ENCODE measurements around the gene BEND2. TPM values are rescaled to one million over a fixed set of nuclear protein-coding genes. Genes with fewer than 3 reads are reported as not detected.

Gene BEND2
- total and polyA plus RNA-seq, 2 experiments from 2014 or later: not detected

DNA sequence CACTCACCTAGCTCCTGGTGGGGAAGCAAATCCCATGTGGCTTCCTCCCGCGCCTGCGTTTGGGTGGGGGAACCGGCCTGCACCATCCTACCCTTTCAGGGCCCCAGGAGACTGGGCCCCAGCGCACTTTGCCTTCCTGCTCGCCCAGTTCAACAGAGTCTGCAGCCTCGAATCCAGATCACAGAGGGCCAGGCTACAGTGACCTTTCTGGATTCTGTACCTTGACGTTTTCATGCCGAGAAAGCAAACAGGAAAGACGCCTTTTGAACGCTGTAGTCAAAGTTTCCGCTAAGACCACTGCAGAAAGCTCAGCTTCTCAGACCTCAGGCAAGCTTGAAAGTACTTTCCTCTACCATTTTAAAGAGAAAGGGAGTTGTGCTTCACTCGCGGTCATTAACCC is 7.4 kb upstream of the BEND2 start:
- no peak for DNase-seq (ENCODE audit: low spot score)
- WGBS (ENCODE audit: low lambda C conversion rate, missing lambda C conversion rate): 86% methylated on average over 14 of the region's 14 CpGs
- Histone ChIP-seq H3K9me3 (ENCODE audit: low read depth) (no peaks in the 10 kb centered on the region), H2AFZ (no peak overlapping the region), H4K20me1 (ENCODE audit: insufficient read depth, poor library complexity, severe bottlenecking) (no peaks in the 10 kb centered on the region), H3K36me3 (replicated peaks; ENCODE audit: insufficient read depth, low read depth) (no peaks in the 10 kb centered on the region), H3K4me1 (ENCODE audit: insufficient read depth) (no peaks in the 10 kb centered on the region), H3K27me3 (no peaks in the 10 kb centered on the region), H3K79me2 (no peaks in the 10 kb centered on the region), H3K4me3 (no peak overlapping the region), H3K27ac (no peak overlapping the region), H3K9me2 (replicated peaks; ENCODE audit: insufficient read depth) (no peaks in the 10 kb centered on the region), H3K4me2 (no peak overlapping the region)
- TF ChIP-seq, protein P1, sequence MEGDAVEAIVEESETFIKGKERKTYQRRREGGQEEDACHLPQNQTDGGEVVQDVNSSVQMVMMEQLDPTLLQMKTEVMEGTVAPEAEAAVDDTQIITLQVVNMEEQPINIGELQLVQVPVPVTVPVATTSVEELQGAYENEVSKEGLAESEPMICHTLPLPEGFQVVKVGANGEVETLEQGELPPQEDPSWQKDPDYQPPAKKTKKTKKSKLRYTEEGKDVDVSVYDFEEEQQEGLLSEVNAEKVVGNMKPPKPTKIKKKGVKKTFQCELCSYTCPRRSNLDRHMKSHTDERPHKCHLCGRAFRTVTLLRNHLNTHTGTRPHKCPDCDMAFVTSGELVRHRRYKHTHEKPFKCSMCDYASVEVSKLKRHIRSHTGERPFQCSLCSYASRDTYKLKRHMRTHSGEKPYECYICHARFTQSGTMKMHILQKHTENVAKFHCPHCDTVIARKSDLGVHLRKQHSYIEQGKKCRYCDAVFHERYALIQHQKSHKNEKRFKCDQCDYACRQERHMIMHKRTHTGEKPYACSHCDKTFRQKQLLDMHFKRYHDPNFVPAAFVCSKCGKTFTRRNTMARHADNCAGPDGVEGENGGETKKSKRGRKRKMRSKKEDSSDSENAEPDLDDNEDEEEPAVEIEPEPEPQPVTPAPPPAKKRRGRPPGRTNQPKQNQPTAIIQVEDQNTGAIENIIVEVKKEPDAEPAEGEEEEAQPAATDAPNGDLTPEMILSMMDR (IDR thresholded peaks at IDR 0.05; ENCODE audit: poor library complexity): no peak
- no peak for TF ChIP-seq EZH2phosphoT487 (IDR thresholded peaks at IDR 0.05; ENCODE audit: low read depth, severe bottlenecking, unreplicated experiment)
- no peak for TF ChIP-seq EZH2 (IDR thresholded peaks at IDR 0.05; ENCODE audit: borderline replicate concordance)

DNA sequence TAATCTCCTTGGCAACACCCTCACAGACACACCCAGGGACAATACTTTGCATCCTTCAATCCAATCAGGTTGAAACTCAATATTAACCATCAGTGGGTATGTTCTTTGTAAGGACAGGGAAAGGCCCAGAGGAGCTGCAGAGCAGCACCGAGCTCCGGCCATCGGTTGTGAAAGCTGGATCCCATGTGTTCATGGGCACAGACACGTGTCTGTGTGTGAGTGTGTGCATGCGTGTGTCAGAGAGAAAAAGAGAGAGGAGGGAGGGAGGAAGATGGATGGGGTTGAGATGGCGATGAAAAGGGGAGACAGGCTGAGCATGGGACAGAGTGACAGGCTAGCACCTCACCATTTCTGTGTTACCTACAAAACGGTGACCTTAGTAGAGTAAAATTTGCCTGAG is 6.8 kb upstream of the BEND2 start:
- no peak for DNase-seq (ENCODE audit: low spot score)
- H3K4me2 ChIP-seq: no peak overlapping the region
- TF ChIP-seq, protein P1 (IDR thresholded peaks at IDR 0.05; ENCODE audit: poor library complexity): no peak
- TF ChIP-seq EZH2 (IDR thresholded peaks at IDR 0.05; ENCODE audit: borderline replicate concordance) (no peak), EZH2phosphoT487 (IDR thresholded peaks at IDR 0.05; ENCODE audit: low read depth, severe bottlenecking, unreplicated experiment) (no peak)
- H3K27ac ChIP-seq: no peak overlapping the region
- H2AFZ ChIP-seq: no peak overlapping the region
- no peaks in the 10 kb centered on the region for H3K9me3 ChIP-seq (ENCODE audit: low read depth)
- no peaks in the 10 kb centered on the region for H3K4me1 ChIP-seq (ENCODE audit: insufficient read depth)
- no peaks in the 10 kb centered on the region for H4K20me1 ChIP-seq (ENCODE audit: insufficient read depth, poor library complexity, severe bottlenecking)
- H3K4me3 ChIP-seq: no peak overlapping the region
- 85% methylated on average over 7 of the region's 7 CpGs for WGBS (ENCODE audit: low lambda C conversion rate, missing lambda C conversion rate)
- no peaks in the 10 kb centered on the region for H3K36me3 ChIP-seq (replicated peaks; ENCODE audit: insufficient read depth, low read depth)
- H3K27me3 ChIP-seq: no peaks in the 10 kb centered on the region
- no peaks in the 10 kb centered on the region for H3K9me2 ChIP-seq (replicated peaks; ENCODE audit: insufficient read depth)
- H3K79me2 ChIP-seq: no peaks in the 10 kb centered on the region

DNA sequence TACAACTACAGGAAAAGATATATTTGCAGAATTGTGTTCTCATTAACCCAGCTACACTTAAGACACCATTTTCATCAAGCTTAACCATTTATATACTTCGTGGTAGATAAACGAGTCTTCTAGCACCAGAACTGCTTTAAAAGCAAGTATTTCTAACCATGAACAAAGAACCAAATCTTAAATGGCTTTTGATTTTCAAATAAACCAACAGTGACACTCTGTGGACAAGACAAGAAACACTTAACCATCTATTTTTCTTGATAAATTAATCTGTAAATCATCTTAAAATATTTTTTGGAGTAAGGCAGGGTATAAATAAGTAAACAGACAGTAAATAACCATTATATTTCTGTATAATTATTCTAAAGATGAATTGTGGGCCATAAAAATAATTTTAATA is 10.2 kb downstream of the BEND2 start:
- Histone ChIP-seq H3K4me3 (no peak overlapping the region), H3K27ac (no peak overlapping the region), H3K79me2 (no peaks in the 10 kb centered on the region), H2AFZ (peak overlapping the region; percentile 7), H3K36me3 (replicated peaks; ENCODE audit: insufficient read depth, low read depth) (no peaks in the 10 kb centered on the region), H3K9me3 (ENCODE audit: low read depth) (no peaks in the 10 kb centered on the region), H3K4me1 (ENCODE audit: insufficient read depth) (no peaks in the 10 kb centered on the region), H3K9me2 (replicated peaks; ENCODE audit: insufficient read depth) (no peaks in the 10 kb centered on the region), H3K27me3 (no peaks in the 10 kb centered on the region), H4K20me1 (ENCODE audit: insufficient read depth, poor library complexity, severe bottlenecking) (no peaks in the 10 kb centered on the region), H3K4me2 (no peak overlapping the region)
- WGBS (ENCODE audit: low lambda C conversion rate, missing lambda C conversion rate): 35% methylated on average over 2 of the region's 2 CpGs
- DNase-seq (ENCODE audit: low spot score): no peak
- no peak for TF ChIP-seq EZH2phosphoT487 (IDR thresholded peaks at IDR 0.05; ENCODE audit: low read depth, severe bottlenecking, unreplicated experiment)
- TF ChIP-seq, protein P1 (IDR thresholded peaks at IDR 0.05; ENCODE audit: poor library complexity): peak; percentile 49

DNA sequence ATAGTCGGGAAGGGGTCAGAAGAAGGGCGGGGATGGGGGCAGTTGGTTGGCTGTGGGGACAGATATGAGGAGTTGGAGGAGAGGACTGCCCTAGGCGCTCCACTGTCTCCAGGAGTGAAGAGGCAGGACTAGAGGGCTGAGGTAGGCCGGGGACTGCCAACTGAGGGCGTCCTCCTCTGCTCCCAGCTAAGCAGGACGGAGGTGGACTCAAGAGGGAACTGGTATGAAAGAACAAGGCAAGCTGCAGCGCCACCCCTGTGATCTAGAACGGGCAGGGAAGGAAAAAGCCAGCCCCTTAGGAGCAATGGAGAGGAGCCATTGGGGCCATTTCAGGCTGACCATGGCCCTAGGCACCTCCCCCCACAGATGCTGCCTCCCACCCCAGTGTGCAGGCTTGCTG is 14.0 kb downstream of the BEND2 start:
- DNase-seq (ENCODE audit: low spot score): no peak
- Histone ChIP-seq H2AFZ (no peak overlapping the region), H3K27ac (no peak overlapping the region), H3K4me2 (no peak overlapping the region), H3K27me3 (no peaks in the 10 kb centered on the region), H3K9me2 (replicated peaks; ENCODE audit: insufficient read depth) (no peaks in the 10 kb centered on the region), H4K20me1 (ENCODE audit: insufficient read depth, poor library complexity, severe bottlenecking) (no peaks in the 10 kb centered on the region), H3K79me2 (no peaks in the 10 kb centered on the region), H3K4me1 (ENCODE audit: insufficient read depth) (no peaks in the 10 kb centered on the region), H3K36me3 (replicated peaks; ENCODE audit: insufficient read depth, low read depth) (no peaks in the 10 kb centered on the region), H3K4me3 (no peak overlapping the region), H3K9me3 (ENCODE audit: low read depth) (no peaks in the 10 kb centered on the region)
- TF ChIP-seq EZH2 (IDR thresholded peaks at IDR 0.05; ENCODE audit: borderline replicate concordance): no peak
- TF ChIP-seq, protein P1 (IDR thresholded peaks at IDR 0.05; ENCODE audit: poor library complexity): no peak
- TF ChIP-seq EZH2phosphoT487 (IDR thresholded peaks at IDR 0.05; ENCODE audit: low read depth, severe bottlenecking, unreplicated experiment): no peak
- 84% methylated on average over 7 of the region's 8 CpGs for WGBS (ENCODE audit: low lambda C conversion rate, missing lambda C conversion rate)
